Ascending aorta (tissue), 2 donors: Measurements from ENCODE around the gene ALOX12B. TPM values are rescaled to one million over a fixed set of nuclear protein-coding genes. Genes with fewer than 3 reads are reported as not detected.

ENCODE experiments used
- DNase-seq, 2 donors: peaks; one replicate each; pipeline ENCODE4 v3.0.0-alpha.2; 2019; ENCODE audit warnings: low spot score in 2 of 2
- H3K27ac ChIP-seq, 2 donors: fragments of 200-600 bp; sonication (generic); one replicate each; pipeline ENCODE4 v1.5.1; 2016 to 2017; ENCODE audit warnings: mild to moderate bottlenecking in 1 of 2
- H3K27me3 ChIP-seq: fragments of 200-600 bp; sonication (generic); one replicate; pipeline ENCODE4 v1.5.1; 2017
- H3K36me3 ChIP-seq, 2 donors: fragments of 200-600 bp; sonication (generic); one replicate each; pipeline ENCODE4 v1.5.1; 2016
- H3K4me1 ChIP-seq, 2 donors: fragments of 200-600 bp; sonication (generic); one replicate each; pipeline ENCODE4 v1.5.1; 2016 to 2017; ENCODE audit warnings: mild to moderate bottlenecking in 1 of 2
- H3K4me3 ChIP-seq, 2 donors: fragments of 200-600 bp; sonication (generic); one replicate each; pipeline ENCODE4 v1.5.1; 2016 to 2017; ENCODE audit warnings: mild to moderate bottlenecking in 1 of 2
- H3K9me3 ChIP-seq, 2 donors: fragments of 200-600 bp; sonication (generic); one replicate each; pipeline ENCODE4 v1.5.1; 2016
- intact Hi-C: fragments of 100-400 bp; cut with DNase I; formaldehyde crosslinking; loops from one replicate; pipeline ENCODE4 v1.15.1; 2023
- total RNA-seq: library from RNA; depleted of rRNA; stranded (reverse); fragments of >200 nt; gene quantifications from one replicate; pipeline ENCODE4 v1.1.0, GENCODE V29; 2016
- TF ChIP-seq, protein P1 (sequence below), 3 experiments: fragments of 200-600 bp in 2 of 3; fragments of 450-650 bp in 1 of 3; sonication (generic) in 2 of 3; IDR thresholded peaks; one replicate each; pipeline ENCODE4 v1.5.1; 2016 to 2019; ENCODE audit warnings: antibody characterized with exemption in 3 of 3, mild to moderate bottlenecking in 1 of 3, moderate library complexity in 1 of 3

The ALOX12B gene
- total RNA-seq, 1 donor from 2014 or later = not detected

DNA sequence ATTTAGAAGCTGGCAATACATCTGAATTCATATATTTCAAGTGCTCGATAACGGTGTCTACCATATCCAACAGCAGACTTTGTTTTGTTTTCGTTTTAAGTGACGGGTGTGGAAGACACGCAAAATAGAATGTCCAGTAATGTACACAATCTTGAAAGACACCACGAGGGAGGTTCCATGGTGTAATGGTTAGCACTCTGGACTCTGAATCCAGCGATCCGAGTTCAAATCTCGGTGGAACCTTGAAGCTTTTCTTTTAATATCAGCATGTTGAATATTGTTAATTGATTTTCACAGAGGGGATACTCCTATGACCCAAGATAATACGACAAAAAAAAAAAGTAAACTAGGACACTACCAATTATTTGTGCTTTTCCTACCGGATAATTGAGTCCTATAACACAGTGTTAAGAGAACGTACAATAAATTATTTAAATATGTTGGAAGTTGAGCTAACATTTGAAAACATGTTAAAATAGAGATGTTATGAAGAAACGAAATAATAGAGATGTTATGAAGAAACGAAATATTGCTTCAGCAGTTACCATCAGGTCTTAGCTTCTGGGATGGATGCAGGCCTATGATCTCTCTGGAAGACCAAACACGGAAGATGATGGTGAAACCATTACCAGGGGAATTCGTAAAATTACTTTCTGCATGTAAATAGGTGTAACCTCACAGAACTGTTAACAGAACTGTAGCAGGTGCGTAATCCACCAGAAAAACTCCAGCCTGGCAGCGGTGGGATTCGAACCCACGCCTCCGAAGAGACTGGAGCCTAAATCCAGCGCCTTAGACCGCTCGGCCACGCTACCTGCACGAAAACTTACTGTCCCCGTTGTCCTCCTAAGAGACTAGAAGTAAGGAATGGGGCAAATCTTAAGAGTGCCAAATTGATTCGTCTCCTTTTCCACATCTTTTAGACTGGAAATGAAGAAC lies 32.3 kb upstream of the ALOX12B start:
- no peaks in the 10 kb centered on the region for H3K36me3 ChIP-seq
- no peak for DNase-seq
- intact Hi-C loops = loop anchor here (1.0 to 5.0 kb wide), 6 partner anchors 36 to 263 kb away; partner anchors contain the start of genes CYB5D1, NAA38, RANGRF and TMEM88
- peak overlapping the region; percentile 57 to 65 for H3K4me3 ChIP-seq
- H3K27me3 ChIP-seq = no peaks in the 10 kb centered on the region
- peaks cover 22 to 52% of the 10 kb centered on the region in 2 donors for H3K4me1 ChIP-seq
- no peaks in the 10 kb centered on the region for H3K9me3 ChIP-seq
- TF ChIP-seq, protein P1, sequence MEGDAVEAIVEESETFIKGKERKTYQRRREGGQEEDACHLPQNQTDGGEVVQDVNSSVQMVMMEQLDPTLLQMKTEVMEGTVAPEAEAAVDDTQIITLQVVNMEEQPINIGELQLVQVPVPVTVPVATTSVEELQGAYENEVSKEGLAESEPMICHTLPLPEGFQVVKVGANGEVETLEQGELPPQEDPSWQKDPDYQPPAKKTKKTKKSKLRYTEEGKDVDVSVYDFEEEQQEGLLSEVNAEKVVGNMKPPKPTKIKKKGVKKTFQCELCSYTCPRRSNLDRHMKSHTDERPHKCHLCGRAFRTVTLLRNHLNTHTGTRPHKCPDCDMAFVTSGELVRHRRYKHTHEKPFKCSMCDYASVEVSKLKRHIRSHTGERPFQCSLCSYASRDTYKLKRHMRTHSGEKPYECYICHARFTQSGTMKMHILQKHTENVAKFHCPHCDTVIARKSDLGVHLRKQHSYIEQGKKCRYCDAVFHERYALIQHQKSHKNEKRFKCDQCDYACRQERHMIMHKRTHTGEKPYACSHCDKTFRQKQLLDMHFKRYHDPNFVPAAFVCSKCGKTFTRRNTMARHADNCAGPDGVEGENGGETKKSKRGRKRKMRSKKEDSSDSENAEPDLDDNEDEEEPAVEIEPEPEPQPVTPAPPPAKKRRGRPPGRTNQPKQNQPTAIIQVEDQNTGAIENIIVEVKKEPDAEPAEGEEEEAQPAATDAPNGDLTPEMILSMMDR (IDR thresholded peaks at IDR 0.05) = no peak
- peak overlapping the region; percentile 37 to 70 for H3K27ac ChIP-seq

DNA sequence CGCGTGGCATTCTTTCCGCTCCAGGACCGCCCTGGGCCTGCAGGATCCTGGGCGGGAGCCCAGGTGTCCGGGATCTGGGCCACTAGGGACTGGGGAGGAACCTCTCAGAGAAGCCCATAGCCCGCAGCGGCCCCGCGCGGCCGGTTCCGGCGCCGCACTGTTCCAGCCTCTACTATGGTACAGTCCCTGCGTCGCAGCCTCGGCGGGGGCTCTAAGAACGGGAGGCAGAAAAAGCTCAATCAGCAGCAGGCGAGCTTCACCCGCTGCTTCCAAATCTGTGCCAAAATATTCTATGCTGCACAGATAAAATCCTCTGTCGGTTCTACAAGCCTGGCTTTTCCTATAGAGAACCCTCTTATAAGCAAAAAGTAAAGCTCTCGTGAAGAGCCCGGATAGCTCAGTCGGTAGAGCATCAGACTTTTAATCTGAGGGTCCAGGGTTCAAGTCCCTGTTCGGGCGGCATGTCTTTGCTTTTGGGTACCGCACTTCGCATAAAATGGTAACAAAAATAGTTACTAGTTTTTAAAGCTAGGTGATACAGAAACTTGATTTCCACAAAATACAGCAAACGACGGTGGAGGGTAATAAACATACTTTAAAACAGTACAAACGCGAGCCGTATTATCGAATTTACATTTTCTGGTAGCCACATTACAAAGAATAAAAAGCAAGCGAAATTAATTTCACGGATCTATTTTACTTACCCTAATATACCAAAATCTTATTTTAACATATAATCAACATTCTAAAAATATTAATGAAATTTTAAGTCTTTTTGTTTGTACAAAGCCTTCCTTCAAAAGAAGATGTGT lies 31.5 kb upstream of the ALOX12B start:
- no peaks in the 10 kb centered on the region for H3K9me3 ChIP-seq
- intact Hi-C loops = loop anchor here (1.0 to 5.0 kb wide), 6 partner anchors 25 to 262 kb away; partner anchors contain the start of genes CYB5D1, NAA38, RANGRF and TMEM88
- no peaks in the 10 kb centered on the region for H3K27me3 ChIP-seq
- H3K4me1 ChIP-seq = peaks cover 21 to 44% of the 10 kb centered on the region in 2 donors
- DNase-seq = peak; percentile 63 to 95
- TF ChIP-seq, protein P1 (IDR thresholded peaks at IDR 0.05) = peak; percentile 91 to 97 (median 92)
- H3K27ac ChIP-seq = peak overlapping the region; percentile 37 to 70
- H3K4me3 ChIP-seq = peak overlapping the region; percentile 53 to 65
- H3K36me3 ChIP-seq = no peaks in the 10 kb centered on the region

DNA sequence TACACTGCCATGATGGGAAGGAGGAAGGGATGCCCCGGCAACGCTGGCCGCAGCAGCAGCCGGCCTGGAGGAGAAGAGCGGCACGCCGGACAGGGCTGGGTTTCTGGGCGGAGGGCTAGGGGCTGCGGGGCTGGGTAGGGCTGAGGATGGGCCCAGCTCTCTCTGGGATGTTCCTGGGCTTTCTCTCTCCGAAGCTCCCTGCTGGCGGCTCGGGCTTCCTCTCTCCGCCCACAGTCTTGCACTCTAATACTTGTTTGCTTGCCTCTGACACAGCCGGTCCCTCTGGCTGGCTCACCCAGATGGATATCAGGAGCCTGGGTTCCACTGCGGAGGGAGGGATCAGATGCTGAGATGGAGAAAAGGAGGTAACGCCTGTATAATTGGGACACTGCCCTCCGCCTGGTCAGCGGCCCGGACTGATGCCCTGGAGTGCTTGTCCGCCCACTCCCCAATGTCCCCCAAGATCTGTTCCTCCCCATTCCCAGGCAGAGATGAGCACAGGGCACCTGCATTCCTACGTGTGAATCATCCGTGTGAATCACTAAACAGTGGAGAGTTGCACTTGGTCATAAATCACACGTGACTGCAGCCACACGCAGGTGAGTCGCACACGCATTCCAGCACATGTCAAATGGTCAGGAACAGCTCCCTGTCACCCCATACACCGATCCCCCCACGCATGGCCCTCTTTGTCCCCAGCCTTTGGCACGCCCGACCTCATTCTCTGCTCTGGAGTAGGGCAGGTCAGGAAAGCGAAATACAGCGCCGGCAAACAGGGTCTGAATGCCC lies 30.7 kb upstream of the ALOX12B start, which contains the start of gene ALOXE3:
Gene ALOXE3, minus strand, starts transcription at position 535 of the 789 bp plus-strand sequence. Its CDS starts 524 bp downstream, at position 11.
- Histone ChIP-seq H3K27ac (peak within 1 kb of the TSS; percentile 37 to 70), H3K4me1 (peaks cover 13 to 36% of the 10 kb centered on the region in 2 donors), H3K4me3 (peak within 1 kb of the TSS; percentile 53 to 65), H3K36me3 (no peaks in the 10 kb centered on the region), H3K9me3 (no peaks in the 10 kb centered on the region), H3K27me3 (peaks cover 3% of the 10 kb centered on the region)
- peak in 1 of 2 donors; percentile 78 for DNase-seq
- intact Hi-C loops = loop anchor here (1.0 to 5.0 kb wide), 4 partner anchors 24 to 261 kb away; partner anchors contain the start of genes CYB5D1, NAA38, RANGRF and TMEM88
- TF ChIP-seq, protein P1 (IDR thresholded peaks at IDR 0.05) = no peak

DNA sequence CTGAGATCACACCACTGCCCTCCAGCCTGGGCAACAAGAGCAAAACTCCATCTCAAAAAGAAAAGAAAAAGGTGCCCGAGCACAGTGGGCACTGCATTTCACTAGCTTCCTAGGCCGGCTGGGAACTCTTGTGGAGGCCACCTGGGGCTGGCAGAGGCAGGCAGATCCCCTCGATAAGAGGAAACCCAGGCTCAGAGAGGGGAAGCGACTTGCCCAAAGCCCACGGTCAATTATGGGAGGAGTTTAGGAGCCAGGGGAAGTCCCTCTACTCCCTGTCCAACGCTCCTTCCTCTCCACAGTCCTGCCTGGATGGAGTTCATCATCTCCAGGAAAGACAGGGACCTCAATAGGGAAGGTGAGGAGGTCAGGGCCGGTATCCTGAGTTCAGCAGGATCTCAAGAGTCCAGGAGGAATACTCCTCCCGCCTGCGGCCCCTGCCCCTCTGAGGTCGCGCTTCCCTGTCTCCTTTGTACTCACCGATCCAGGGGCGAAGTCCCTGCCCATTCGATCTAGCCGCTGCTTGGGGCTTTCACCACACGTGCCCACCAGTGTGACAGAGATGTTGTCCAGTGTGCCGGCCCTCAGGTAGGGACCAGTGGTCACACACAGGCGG lies 30.0 kb upstream of the ALOX12B start:
- no peaks in the 10 kb centered on the region for H3K9me3 ChIP-seq
- peak overlapping the region in 1 of 2 donors; percentile 65 for H3K4me3 ChIP-seq
- peaks cover 10 to 29% of the 10 kb centered on the region in 2 donors for H3K4me1 ChIP-seq
- no peak overlapping the region for H3K27ac ChIP-seq
- TF ChIP-seq, protein P1 (IDR thresholded peaks at IDR 0.05) = no peak
- H3K36me3 ChIP-seq = no peaks in the 10 kb centered on the region
- intact Hi-C loops = loop anchor here (5.0 kb wide), 2 partner anchors 35 to 260 kb away; partner anchors contain the start of genes CYB5D1, NAA38 and TMEM88
- H3K27me3 ChIP-seq = peaks cover 3% of the 10 kb centered on the region
- no peak for DNase-seq
